WTC11 (cell line): ENCODE results near the gene SCRN3. TPM values are rescaled to one million over a fixed set of nuclear protein-coding genes. Genes with fewer than 3 reads are reported as not detected.

ENCODE experiments used
- ATAC-seq: fragments of 200-7000 bp; cut with Tn5 transposase; 2 replicates; pipeline ENCODE4 v1.10.0; 2021; ENCODE audit warnings: mild to moderate bottlenecking, moderate library complexity
- CTCF ChIA-PET: fragments of 300-600 bp; sonication (Branson Sonifier 250); formaldehyde crosslinking; loops from one replicate; lab custom pipeline; 2021; ENCODE audit warnings: antibody characterized with exemption; lab: Charles Lee
- POLR2A ChIA-PET: fragments of 350-600 bp; sonication (Branson Sonifier 250); formaldehyde crosslinking; loops from one replicate; lab custom pipeline; 2021; ENCODE audit warnings: antibody characterized with exemption; lab: Charles Lee
- DNase-seq: peaks from one replicate; pipeline ENCODE4 v3.0.0; 2021; ENCODE audit warnings: low spot score
- H3K27ac Mint-ChIP-seq: 2 replicates; pipeline ENCODE4 v1.8.0; 2021; ENCODE audit warnings: mixed read lengths
- H3K27me3 Mint-ChIP-seq: 2 replicates; pipeline ENCODE4 v1.8.0; 2021; ENCODE audit warnings: low read depth, mild to moderate bottlenecking, moderate library complexity, mixed read lengths
- H3K36me3 Mint-ChIP-seq: 2 replicates; pipeline ENCODE4 v1.8.0; 2021; ENCODE audit warnings: mixed read lengths
- H3K4me1 Mint-ChIP-seq: 2 replicates; pipeline ENCODE4 v1.8.0; 2022; ENCODE audit warnings: mixed read lengths
- H3K4me3 Mint-ChIP-seq: 2 replicates; pipeline ENCODE4 v1.8.0; 2021; ENCODE audit warnings: mild to moderate bottlenecking, moderate library complexity, mixed read lengths
- H3K9me3 Mint-ChIP-seq: 2 replicates; pipeline ENCODE4 v1.8.0; 2021; ENCODE audit warnings: mixed read lengths
- ELF4 ChIP-seq: sonication (generic); formaldehyde crosslinking; IDR thresholded peaks from 2 replicates; pipeline ENCODE4 v1.8.1; 2022; ENCODE audit warnings: low read depth, mild to moderate bottlenecking, moderate library complexity, missing genetic modification reagents
- FOXP4 ChIP-seq: sonication (generic); formaldehyde crosslinking; IDR thresholded peaks from 2 replicates; pipeline ENCODE4 v1.8.0; 2022; ENCODE audit warnings: mild to moderate bottlenecking, missing genetic modification reagents
- GTF2I ChIP-seq: fragments of 250-450 bp; sonication (Bioruptor Pico); conservative IDR thresholded peaks from 2 replicates; pipeline ENCODE4 v1.4.0; 2021; ENCODE audit warnings: mild to moderate bottlenecking
- IRF2 ChIP-seq: sonication (generic); formaldehyde crosslinking; IDR thresholded peaks from 2 replicates; pipeline ENCODE4 v1.8.0; 2022; ENCODE audit warnings: low read depth, missing genetic modification reagents, borderline replicate concordance
- KAT7 ChIP-seq: sonication (generic); formaldehyde crosslinking; IDR thresholded peaks from 2 replicates; pipeline ENCODE4 v1.8.1; 2023; ENCODE audit warnings: missing genetic modification reagents, mild to moderate bottlenecking, borderline replicate concordance
- NFATC4 ChIP-seq: fragments of 250-450 bp; sonication (Bioruptor Pico); IDR thresholded peaks from 2 replicates; pipeline ENCODE4 v1.9.0; 2021; ENCODE audit warnings: mild to moderate bottlenecking
- NFE2L1 ChIP-seq: sonication (generic); formaldehyde crosslinking; IDR thresholded peaks from 2 replicates; pipeline ENCODE4 v1.8.1; 2023; ENCODE audit warnings: missing genetic modification reagents
- NR1H2 ChIP-seq: sonication (generic); formaldehyde crosslinking; IDR thresholded peaks from 2 replicates; pipeline ENCODE4 v1.9.0; 2021; ENCODE audit warnings: mild to moderate bottlenecking, moderate library complexity, missing genetic modification reagents
- NR3C1 ChIP-seq: sonication (generic); formaldehyde crosslinking; conservative IDR thresholded peaks from 2 replicates; pipeline ENCODE4 v1.8.1; 2023; ENCODE audit warnings: low read depth, mild to moderate bottlenecking, missing genetic modification reagents
- OVOL2 ChIP-seq: fragments of 250-450 bp; sonication (Bioruptor Pico); IDR thresholded peaks from 2 replicates; pipeline ENCODE4 v1.9.0; 2021; ENCODE audit warnings: mild to moderate bottlenecking, borderline replicate concordance
- RELA ChIP-seq: sonication (generic); formaldehyde crosslinking; IDR thresholded peaks from 2 replicates; pipeline ENCODE4 v1.8.1; 2022; ENCODE audit warnings: missing genetic modification reagents, mild to moderate bottlenecking, borderline replicate concordance
- SP1 ChIP-seq: sonication (generic); formaldehyde crosslinking; conservative IDR thresholded peaks from 2 replicates; pipeline ENCODE4 v1.8.1; 2022; ENCODE audit warnings: missing genetic modification reagents
- USF2 ChIP-seq: sonication (generic); formaldehyde crosslinking; IDR thresholded peaks from 2 replicates; pipeline ENCODE4 v1.8.1; 2023; ENCODE audit warnings: mild to moderate bottlenecking, missing genetic modification reagents, moderate library complexity
- ZNF121 ChIP-seq: sonication (generic); formaldehyde crosslinking; IDR thresholded peaks from 2 replicates; pipeline ENCODE4 v1.8.0; 2023; ENCODE audit warnings: missing genetic modification reagents
- ZNF138 ChIP-seq: sonication (generic); formaldehyde crosslinking; conservative IDR thresholded peaks from 2 replicates; pipeline ENCODE4 v1.8.1; 2022; ENCODE audit warnings: mild to moderate bottlenecking, moderate library complexity, missing genetic modification reagents
- ZNF416 ChIP-seq: fragments of 250-450 bp; sonication (Bioruptor Pico); IDR thresholded peaks from 2 replicates; pipeline ENCODE4 v1.9.0; 2021; ENCODE audit warnings: mild to moderate bottlenecking, inconsistent platforms
- ZNF532 ChIP-seq: fragments of 250-450 bp; sonication (Bioruptor Pico); IDR thresholded peaks from 2 replicates; pipeline ENCODE4 v1.9.0; 2021; ENCODE audit warnings: mild to moderate bottlenecking, borderline replicate concordance
- total RNA-seq: library from RNA; stranded (reverse); gene quantifications from 3 replicates; pipeline ENCODE4 v1.2.3, GENCODE V29; 2021
- TF ChIP-seq, protein P1 (sequence below): sonication (generic); formaldehyde crosslinking; IDR thresholded peaks from 2 replicates; pipeline ENCODE4 v1.8.0; 2022; ENCODE audit warnings: mild to moderate bottlenecking, missing genetic modification reagents
- TF ChIP-seq, protein P2 (sequence below): sonication (generic); formaldehyde crosslinking; IDR thresholded peaks from 2 replicates; pipeline ENCODE4 v1.8.0; 2022; ENCODE audit warnings: mild to moderate bottlenecking, missing genetic modification reagents
- TF ChIP-seq, protein P3 (sequence below): sonication (generic); formaldehyde crosslinking; IDR thresholded peaks from 2 replicates; pipeline ENCODE4 v1.8.1; 2022; ENCODE audit warnings: missing genetic modification reagents, borderline replicate concordance
- TF ChIP-seq, protein P4 (sequence below): fragments of 250-450 bp; sonication (Bioruptor Pico); IDR thresholded peaks from 2 replicates; pipeline ENCODE4 v1.9.0; 2021; ENCODE audit warnings: mild to moderate bottlenecking

The SCRN3 gene
- total RNA-seq, 1 experiment from 2014 or later, result 8.0 TPM

GRCh38 chr2:174465327-174465726 is 69.8 kb downstream of the SCRN3 start:
- ChIA-PET CTCF (interaction anchor here (1.1 to 1.5 kb wide), 6 partner anchors 21 to 222 kb away, joined by 3 to 35 read pairs (median 4); partner anchors contain the start of gene GPR155), POLR2A (interaction anchor here (1.4 kb wide), 1 partner anchor 82 kb away, joined by 4 read pairs; no protein-coding TSS in a partner anchor)
- DNase-seq (peak; percentile 56), ATAC-seq (peak; percentile 97)
- TF ChIP-seq, protein P1, sequence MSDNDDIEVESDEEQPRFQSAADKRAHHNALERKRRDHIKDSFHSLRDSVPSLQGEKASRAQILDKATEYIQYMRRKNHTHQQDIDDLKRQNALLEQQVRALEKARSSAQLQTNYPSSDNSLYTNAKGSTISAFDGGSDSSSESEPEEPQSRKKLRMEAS, result peak; percentile 83; the same call in 1 of the 2 replicates
- TF ChIP-seq, protein P2, sequence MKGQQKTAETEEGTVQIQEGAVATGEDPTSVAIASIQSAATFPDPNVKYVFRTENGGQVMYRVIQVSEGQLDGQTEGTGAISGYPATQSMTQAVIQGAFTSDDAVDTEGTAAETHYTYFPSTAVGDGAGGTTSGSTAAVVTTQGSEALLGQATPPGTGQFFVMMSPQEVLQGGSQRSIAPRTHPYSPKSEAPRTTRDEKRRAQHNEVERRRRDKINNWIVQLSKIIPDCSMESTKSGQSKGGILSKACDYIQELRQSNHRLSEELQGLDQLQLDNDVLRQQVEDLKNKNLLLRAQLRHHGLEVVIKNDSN, result peak; percentile 74; the same call in 1 of the 2 replicates
- TF ChIP-seq ZNF138 (no peak), USF2 (CRISPR knock-in tag) (peak; percentile 77)
- Mint-ChIP-seq H3K4me1 (no peaks in the 10 kb centered on the region), H3K27ac (no peak overlapping the region), H3K9me3 (no peaks in the 10 kb centered on the region), H3K36me3 (no peaks in the 10 kb centered on the region), H3K27me3 (peaks cover 11% of the 10 kb centered on the region), H3K4me3 (no peak overlapping the region)

- H3K27ac Mint-ChIP-seq, result no peak overlapping the region
- ChIA-PET CTCF (interaction anchor here (0.8 kb wide), 1 partner anchor 73 kb away, joined by 3 read pairs; no protein-coding TSS in a partner anchor), POLR2A (no interaction called here)
- DNase-seq (no peak), ATAC-seq (no peak)
- H3K4me3 Mint-ChIP-seq, result no peak overlapping the region
- TF ChIP-seq NR1H2 (no peak), IRF2 (CRISPR knock-in tag) (no peak), ZNF121 (CRISPR knock-in tag) (no peak), ZNF138 (no peak), KAT7 (CRISPR knock-in tag) (no peak), SP1 (CRISPR knock-in tag) (no peak), RELA (CRISPR knock-in tag) (no peak), NFATC4 (CRISPR knock-in tag) (no peak), ZNF416 (CRISPR knock-in tag) (no peak)
- TF ChIP-seq, protein P3, sequence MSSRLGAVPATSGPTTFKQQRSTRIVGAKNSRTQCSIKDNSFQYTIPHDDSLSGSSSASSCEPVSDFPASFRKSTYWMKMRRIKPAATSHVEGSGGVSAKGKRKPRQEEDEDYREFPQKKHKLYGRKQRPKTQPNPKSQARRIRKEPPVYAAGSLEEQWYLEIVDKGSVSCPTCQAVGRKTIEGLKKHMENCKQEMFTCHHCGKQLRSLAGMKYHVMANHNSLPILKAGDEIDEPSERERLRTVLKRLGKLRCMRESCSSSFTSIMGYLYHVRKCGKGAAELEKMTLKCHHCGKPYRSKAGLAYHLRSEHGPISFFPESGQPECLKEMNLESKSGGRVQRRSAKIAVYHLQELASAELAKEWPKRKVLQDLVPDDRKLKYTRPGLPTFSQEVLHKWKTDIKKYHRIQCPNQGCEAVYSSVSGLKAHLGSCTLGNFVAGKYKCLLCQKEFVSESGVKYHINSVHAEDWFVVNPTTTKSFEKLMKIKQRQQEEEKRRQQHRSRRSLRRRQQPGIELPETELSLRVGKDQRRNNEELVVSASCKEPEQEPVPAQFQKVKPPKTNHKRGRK, result no peak
- TF ChIP-seq, protein P4, sequence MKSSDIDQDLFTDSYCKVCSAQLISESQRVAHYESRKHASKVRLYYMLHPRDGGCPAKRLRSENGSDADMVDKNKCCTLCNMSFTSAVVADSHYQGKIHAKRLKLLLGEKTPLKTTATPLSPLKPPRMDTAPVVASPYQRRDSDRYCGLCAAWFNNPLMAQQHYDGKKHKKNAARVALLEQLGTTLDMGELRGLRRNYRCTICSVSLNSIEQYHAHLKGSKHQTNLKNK (CRISPR knock-in tag), result no peak
- H3K9me3 Mint-ChIP-seq, result peaks cover 3% of the 10 kb centered on the region
- H3K27me3 Mint-ChIP-seq, result no peaks in the 10 kb centered on the region
- no peaks in the 10 kb centered on the region for H3K36me3 Mint-ChIP-seq
- no peaks in the 10 kb centered on the region for H3K4me1 Mint-ChIP-seq
Observed at GRCh38 chr2:174473796-174474195, 78.3 kb downstream of the SCRN3 start.

GRCh38 chr2:174477759-174478158 is 82.2 kb downstream of the SCRN3 start:
- ChIA-PET CTCF (no interaction called here), POLR2A (no interaction called here)
- H3K36me3 Mint-ChIP-seq, result no peaks in the 10 kb centered on the region
- DNase-seq (no peak), ATAC-seq (no peak)
- H3K4me1 Mint-ChIP-seq, result no peaks in the 10 kb centered on the region
- no peak overlapping the region for H3K27ac Mint-ChIP-seq
- H3K9me3 Mint-ChIP-seq, result peaks cover 3% of the 10 kb centered on the region
- no peaks in the 10 kb centered on the region for H3K27me3 Mint-ChIP-seq
- no peak overlapping the region for H3K4me3 Mint-ChIP-seq
- no peak for TF ChIP-seq ELF4 (CRISPR knock-in tag)
- TF ChIP-seq OVOL2 (CRISPR knock-in tag), result no peak
- no peak for TF ChIP-seq ZNF532 (CRISPR knock-in tag)
- no peak for TF ChIP-seq FOXP4
- TF ChIP-seq NFE2L1, result no peak
- no peak for TF ChIP-seq GTF2I (CRISPR knock-in tag)
- TF ChIP-seq NR3C1 (CRISPR knock-in tag), result no peak
- TF ChIP-seq, protein P4 (CRISPR knock-in tag), result no peak
- no peak for TF ChIP-seq NFATC4 (CRISPR knock-in tag)
- TF ChIP-seq ZNF416 (CRISPR knock-in tag), result no peak
